Measurements from ENCODE around the gene TMEM209. TPM values are rescaled to one million over a fixed set of nuclear protein-coding genes. Genes with fewer than 3 reads are reported as not detected.
"Not testable (repeated sequence)": the region's sequence is repeated elsewhere in the genome, so short reads cannot be mapped to it uniquely, and the experiment has no call there.

The TMEM209 gene
- polyA plus RNA-seq, 5 donors, result 15.1 to 22.3 (median 20.5) TPM

DNA sequence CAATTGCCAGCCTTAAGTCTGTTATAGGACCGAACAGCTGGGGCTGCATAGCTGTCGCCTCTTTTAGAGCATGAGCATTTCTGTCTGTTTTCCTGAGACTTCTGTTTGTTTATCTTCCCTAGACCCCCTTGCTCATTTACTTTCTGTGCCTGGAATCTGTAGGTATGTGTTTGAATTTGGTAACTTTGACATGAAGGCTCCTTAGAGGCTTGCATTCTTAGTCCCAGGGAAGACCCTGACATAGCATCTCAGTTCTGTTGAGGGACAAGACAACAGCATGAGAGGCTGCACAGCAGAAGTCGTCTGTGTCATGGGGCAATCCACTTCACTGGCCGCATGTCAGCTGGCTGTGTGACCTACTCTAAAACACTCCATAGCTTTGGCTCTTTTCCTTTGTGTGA is 76.2 kb downstream of the TMEM209 start:
- peak; percentile 53 to 58 for DNase-seq

DNA sequence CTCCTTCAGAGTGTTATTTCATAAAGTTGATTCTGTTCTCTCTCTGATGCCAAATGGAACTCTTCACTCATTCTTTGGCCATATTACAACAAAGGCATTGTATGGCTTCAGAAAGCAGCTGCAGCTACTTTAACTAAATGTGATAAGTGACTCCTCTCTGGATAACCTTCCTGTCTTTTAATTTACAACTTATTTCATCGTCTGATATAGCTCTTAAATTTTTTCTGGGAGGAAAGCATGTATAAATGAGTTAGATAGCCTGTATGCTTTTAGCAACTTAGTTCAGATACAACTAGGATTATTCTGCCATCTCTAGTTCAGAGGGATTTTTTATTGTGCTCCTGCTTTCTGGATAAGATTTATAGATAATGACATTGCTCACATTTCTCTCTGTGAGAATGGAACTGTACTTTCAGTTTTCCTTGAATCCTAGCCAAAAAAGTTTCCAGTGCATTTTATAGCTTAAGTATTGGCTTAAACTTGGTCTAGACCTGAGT is 77.3 kb downstream of the TMEM209 start:
- DNase-seq, result peak in 1 of 2 donors; percentile 39

- DNase-seq, result no peak
These were observed 77.8 kb downstream of the TMEM209 start for GRCh38 chr7:130127404-130127803.

DNA sequence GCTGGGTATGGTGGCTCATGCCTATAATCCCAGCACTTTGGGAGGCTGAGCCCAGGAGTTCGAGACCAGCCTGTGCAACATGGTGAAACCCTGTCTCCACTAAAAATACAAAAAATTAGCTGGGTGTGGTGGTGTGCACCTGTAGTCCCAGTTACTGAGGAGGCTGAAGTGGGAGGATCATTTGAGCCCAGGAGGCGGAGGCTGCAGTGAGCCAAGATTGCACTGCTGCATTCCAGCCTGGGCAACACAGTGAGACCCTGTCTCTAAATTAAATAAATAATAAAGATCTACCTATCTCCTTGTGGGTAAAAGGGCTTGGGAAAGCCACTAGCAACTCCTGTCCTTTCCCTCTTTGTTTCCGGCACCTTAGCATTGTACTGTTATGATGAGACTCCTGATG is 78.4 kb downstream of the TMEM209 start:
- not testable (repeated sequence) for DNase-seq

- DNase-seq, result no peak
These were observed 80.5 kb downstream of the TMEM209 start for GRCh38 chr7:130124711-130125110.

DNA sequence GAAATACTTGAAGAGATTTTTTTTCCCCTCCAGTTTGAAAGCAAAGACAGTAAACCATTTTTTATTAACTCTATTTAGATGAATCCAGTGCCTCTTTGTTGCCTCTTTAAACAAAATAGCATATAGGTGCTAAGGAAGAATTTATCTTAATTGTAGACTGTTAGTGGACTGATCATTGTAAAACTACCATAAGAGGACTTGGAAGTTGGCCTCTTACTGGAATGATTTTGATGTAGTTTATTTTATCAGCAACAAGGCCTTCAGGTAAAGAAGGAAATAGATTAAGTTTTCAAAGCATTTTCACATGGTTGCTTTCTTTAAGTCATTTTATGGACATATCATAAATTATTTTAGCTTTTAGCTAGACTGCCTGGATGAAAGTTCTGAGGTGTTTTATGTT is 81.7 kb downstream of the TMEM209 start:
- no peak for DNase-seq

DNA sequence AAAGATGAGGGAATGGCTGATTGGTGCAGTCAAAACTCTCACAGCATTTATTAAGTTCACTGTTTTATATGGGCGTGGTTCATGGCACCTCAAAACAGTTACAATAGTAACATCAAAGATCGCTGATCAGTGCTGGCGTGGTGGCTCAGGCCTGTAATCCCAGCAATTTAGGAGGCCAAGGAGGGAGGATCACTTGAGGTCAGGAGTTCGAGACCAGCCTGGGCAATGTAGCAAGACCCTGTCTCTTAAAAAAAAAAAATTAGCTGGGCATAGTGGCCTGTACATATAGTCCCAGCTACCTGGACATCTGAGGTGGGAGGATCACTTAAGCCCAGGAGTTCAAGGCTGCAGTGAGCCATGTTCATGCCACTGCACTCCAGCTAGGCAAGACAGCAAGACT is 86.4 kb downstream of the TMEM209 start:
- no peak for DNase-seq

GRCh38 chr7:130118294-130118693 is 86.9 kb downstream of the TMEM209 start:
- no peak for DNase-seq

DNA sequence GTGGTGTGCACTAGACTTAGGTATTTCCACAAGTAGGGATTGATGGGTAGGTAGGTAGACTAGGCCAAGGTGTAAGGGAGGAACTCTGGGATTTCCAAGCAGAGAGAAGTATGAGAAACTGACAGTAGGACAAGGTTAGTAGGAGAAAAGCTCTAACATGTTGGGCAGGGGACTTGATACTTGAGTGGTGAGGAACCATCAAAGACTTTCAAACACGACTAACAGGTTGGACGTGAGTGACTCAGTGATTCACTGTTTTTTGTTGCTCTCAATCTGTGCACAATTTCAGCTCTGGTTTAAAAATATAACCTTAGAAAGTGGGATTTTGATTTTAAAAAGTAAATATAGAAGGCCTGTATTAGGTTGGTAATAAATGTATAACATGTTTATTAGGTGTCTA is 90.4 kb downstream of the TMEM209 start:
- no peak for DNase-seq

Other genes starting within 250 kb of the TMEM209 start
- 10 to 100 TPM; 23.0 to 28.2 (median 24.4) TPM for gene ZC3HC1, start 154.0 kb downstream of the TMEM209 start, polyA plus RNA-seq (ENCODE audit: insufficient read depth in 1 of 5, insufficient read length in 5 of 5, low replicate concordance in 1 of 5)
- 10 to 100 TPM; 29.2 to 41.0 (median 38.7) TPM for gene KLHDC10, start 134.9 kb downstream of the TMEM209 start, polyA plus RNA-seq (ENCODE audit: insufficient read depth in 1 of 5, insufficient read length in 5 of 5, low replicate concordance in 1 of 5)
- not detected for gene SSMEM1, start 2.5 kb upstream of the TMEM209 start, polyA plus RNA-seq (ENCODE audit: insufficient read depth in 1 of 5, insufficient read length in 5 of 5, low replicate concordance in 1 of 5)
- under 1 TPM; 0.21 to 0.44 (median 0.32) TPM for gene CPA2, start 61.5 kb upstream of the TMEM209 start, polyA plus RNA-seq (ENCODE audit: insufficient read depth in 1 of 5, insufficient read length in 5 of 5, low replicate concordance in 1 of 5)
- under 1 TPM; 0.26 to 0.81 (median 0.45) TPM for gene CPA4, start 87.8 kb upstream of the TMEM209 start, polyA plus RNA-seq (ENCODE audit: insufficient read depth in 1 of 5, insufficient read length in 5 of 5, low replicate concordance in 1 of 5)
- 1 to 10 TPM in 1 of 5 donors, under 1 TPM in 4; 0.10 to 1.4 (median 0.30) TPM for gene CPA5, start 139.4 kb upstream of the TMEM209 start, polyA plus RNA-seq (ENCODE audit: insufficient read depth in 1 of 5, insufficient read length in 5 of 5, low replicate concordance in 1 of 5)
- 1 to 10 TPM in 3 of 5 donors, under 1 TPM in 2; 0.81 to 1.7 (median 1.0) TPM for gene CPA1, start 175.1 kb upstream of the TMEM209 start, polyA plus RNA-seq (ENCODE audit: insufficient read depth in 1 of 5, insufficient read length in 5 of 5, low replicate concordance in 1 of 5)
- gene CEP41, start 235.6 kb upstream of the TMEM209 start, polyA plus RNA-seq (ENCODE audit: insufficient read depth in 1 of 5, insufficient read length in 5 of 5, low replicate concordance in 1 of 5), result 10 to 100 TPM; 25.1 to 34.1 (median 31.4) TPM